OCI-LY3 (cell line): Measurements from ENCODE around the gene MYPN.

ENCODE experiments used
- H2AFZ ChIP-seq: fragments of 200-600, 300-600 bp; shearing (Covaris generic); 2 replicates; pipeline ENCODE4 v1.6.0; 2014; ENCODE audit warnings: antibody characterized with exemption, low read depth, low read length
- H3K27ac ChIP-seq: fragments of 200-600, 300-600 bp; sonication (generic); 2 replicates; pipeline ENCODE4 v1.5.1; 2014; ENCODE audit warnings: mild to moderate bottlenecking, low read length, moderate library complexity, mixed read lengths
- H3K27me3 ChIP-seq: fragments of 200-600, 300-600 bp; sonication (generic); 2 replicates; pipeline ENCODE4 v1.6.1; 2014; ENCODE audit warnings: low read depth, low read length, mixed read lengths
- H3K36me3 ChIP-seq: fragments of 200-600, 300-600 bp; sonication (generic); replicated peaks from 2 replicates; pipeline ENCODE3; 2014; ENCODE audit warnings: low read depth, low read length, mixed read lengths
- H3K4me1 ChIP-seq: fragments of 300-600, 200-600 bp; sonication (generic); 2 replicates; pipeline ENCODE4 v1.6.1; 2014; ENCODE audit warnings: low read length, mixed read lengths
- H3K4me2 ChIP-seq: fragments of 200-600, 300-600 bp; sonication (generic); 2 replicates; pipeline ENCODE4 v1.6.1; 2014; ENCODE audit warnings: low read length, mixed read lengths
- H3K4me3 ChIP-seq: fragments of 300-600, 200-600 bp; sonication (generic); 2 replicates; pipeline ENCODE4 v1.5.1; 2014; ENCODE audit warnings: antibody characterized with exemption, mild to moderate bottlenecking, low read length, moderate library complexity
- H3K79me2 ChIP-seq: fragments of 300-600, 200-600 bp; shearing (Covaris generic); 2 replicates; pipeline ENCODE4 v1.6.1; 2014; ENCODE audit warnings: mild to moderate bottlenecking, low read length, mixed read lengths
- H3K9ac ChIP-seq: fragments of 300-600, 200-600 bp; shearing (Covaris generic); 2 replicates; pipeline ENCODE4 v1.6.0; 2014; ENCODE audit warnings: mild to moderate bottlenecking, low read length, moderate library complexity
- H3K9me3 ChIP-seq: fragments of 200-600, 300-600 bp; shearing (Covaris generic); 2 replicates; pipeline ENCODE4 v1.6.1; 2014; ENCODE audit warnings: low read length, mixed read lengths; ENCODE audit not compliant: insufficient read depth
- H4K20me1 ChIP-seq: fragments of 200-600, 300-600 bp; sonication (generic); 2 replicates; pipeline ENCODE4 v1.6.1; 2016; ENCODE audit warnings: low read length, mixed read lengths; ENCODE audit not compliant: insufficient read depth
- EZH2phosphoT487 ChIP-seq: fragments of 200-600 bp; shearing (Covaris generic); IDR thresholded peaks from 2 replicates; pipeline ENCODE4 v1.6.1; 2018; ENCODE audit warnings: antibody characterized with exemption, mixed run types, low read depth
- TF ChIP-seq, protein P1 (sequence below): fragments of 200-600, 300-600 bp; sonication (generic); IDR thresholded peaks from 2 replicates; pipeline ENCODE4 v1.5.1; 2014; ENCODE audit warnings: antibody characterized with exemption, low read length, low read depth

Gene MYPN

DNA sequence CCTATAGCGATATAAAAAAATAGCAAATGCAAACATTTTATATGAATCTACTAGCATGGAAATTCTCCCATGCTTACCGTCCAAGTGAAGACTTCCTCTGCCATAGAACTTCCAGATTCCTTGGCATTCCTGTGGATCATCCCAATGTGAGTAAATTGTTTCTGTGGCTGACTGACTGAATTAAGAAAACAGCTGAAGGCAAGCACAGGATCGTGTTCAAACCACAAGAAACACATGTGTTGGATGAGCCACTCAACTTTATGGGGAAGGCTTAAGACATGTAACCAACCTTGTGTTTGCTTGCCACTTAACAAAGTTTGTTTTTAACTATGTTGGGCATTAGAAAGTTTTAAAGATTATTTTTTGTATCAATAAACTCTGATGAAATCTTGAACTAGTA lies 2.6 kb upstream of the MYPN start:
- Histone ChIP-seq H3K4me2 (no peak overlapping the region), H2AFZ (no peak overlapping the region), H3K4me1 (peaks cover 2% of the 10 kb centered on the region; the same call in 1 of the 2 replicates), H3K27ac (no peak overlapping the region), H3K9ac (no peak overlapping the region), H3K27me3 (no peaks in the 10 kb centered on the region), H4K20me1 (no peaks in the 10 kb centered on the region), H3K36me3 (no peaks in the 10 kb centered on the region), H3K79me2 (no peaks in the 10 kb centered on the region), H3K9me3 (no peaks in the 10 kb centered on the region), H3K4me3 (no peak overlapping the region)
- TF ChIP-seq, protein P1, sequence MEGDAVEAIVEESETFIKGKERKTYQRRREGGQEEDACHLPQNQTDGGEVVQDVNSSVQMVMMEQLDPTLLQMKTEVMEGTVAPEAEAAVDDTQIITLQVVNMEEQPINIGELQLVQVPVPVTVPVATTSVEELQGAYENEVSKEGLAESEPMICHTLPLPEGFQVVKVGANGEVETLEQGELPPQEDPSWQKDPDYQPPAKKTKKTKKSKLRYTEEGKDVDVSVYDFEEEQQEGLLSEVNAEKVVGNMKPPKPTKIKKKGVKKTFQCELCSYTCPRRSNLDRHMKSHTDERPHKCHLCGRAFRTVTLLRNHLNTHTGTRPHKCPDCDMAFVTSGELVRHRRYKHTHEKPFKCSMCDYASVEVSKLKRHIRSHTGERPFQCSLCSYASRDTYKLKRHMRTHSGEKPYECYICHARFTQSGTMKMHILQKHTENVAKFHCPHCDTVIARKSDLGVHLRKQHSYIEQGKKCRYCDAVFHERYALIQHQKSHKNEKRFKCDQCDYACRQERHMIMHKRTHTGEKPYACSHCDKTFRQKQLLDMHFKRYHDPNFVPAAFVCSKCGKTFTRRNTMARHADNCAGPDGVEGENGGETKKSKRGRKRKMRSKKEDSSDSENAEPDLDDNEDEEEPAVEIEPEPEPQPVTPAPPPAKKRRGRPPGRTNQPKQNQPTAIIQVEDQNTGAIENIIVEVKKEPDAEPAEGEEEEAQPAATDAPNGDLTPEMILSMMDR, result no peak
- no peak for TF ChIP-seq EZH2phosphoT487

DNA sequence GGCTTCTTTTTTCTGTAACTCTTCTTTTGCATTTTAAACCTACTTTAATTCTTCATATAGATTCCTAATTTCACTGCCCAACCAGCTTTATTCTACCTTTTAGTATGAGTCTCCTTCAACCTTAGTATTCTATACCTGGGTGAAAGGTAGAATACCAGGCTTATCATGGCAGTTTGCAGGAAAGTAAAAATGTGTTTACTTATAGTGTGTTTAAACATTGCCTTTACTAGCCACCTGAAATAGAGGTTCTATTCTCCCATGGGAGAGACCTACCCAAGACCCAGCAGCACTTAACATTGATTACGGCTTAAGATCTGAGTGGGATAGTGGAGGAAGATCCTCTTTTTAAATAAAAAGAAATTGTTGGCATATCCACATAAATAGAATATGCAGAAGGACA lies 1.6 kb upstream of the MYPN start:
- Histone ChIP-seq H3K79me2 (no peaks in the 10 kb centered on the region), H3K4me1 (peaks cover 3% of the 10 kb centered on the region; the same call in 1 of the 2 replicates), H3K9me3 (no peaks in the 10 kb centered on the region), H3K9ac (no peak overlapping the region), H3K4me3 (no peak overlapping the region), H3K27me3 (no peaks in the 10 kb centered on the region), H4K20me1 (no peaks in the 10 kb centered on the region), H3K27ac (no peak overlapping the region), H2AFZ (no peak overlapping the region), H3K36me3 (no peaks in the 10 kb centered on the region), H3K4me2 (no peak overlapping the region)
- TF ChIP-seq EZH2phosphoT487, result no peak
- TF ChIP-seq, protein P1, result no peak

DNA sequence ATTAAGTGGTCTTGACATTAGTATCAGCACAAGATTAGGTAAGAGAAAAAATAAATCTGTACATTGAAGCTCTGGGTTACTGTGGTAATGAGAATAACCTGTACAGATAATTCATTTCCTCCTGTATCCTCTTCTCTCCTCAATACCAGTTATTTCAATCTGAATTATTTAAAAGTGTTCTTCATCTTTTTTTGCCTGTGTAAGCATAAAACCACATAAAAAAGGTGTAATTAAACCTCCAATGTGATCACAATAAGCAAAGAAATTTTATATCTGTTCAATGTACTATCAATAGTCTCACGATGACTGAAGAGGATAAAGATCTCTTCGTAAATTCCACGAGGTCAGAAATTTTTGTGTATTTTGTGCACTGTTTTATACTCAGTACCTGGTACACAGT lies 1.2 kb upstream of the MYPN start:
- H3K4me2 ChIP-seq, result no peak overlapping the region
- no peaks in the 10 kb centered on the region for H3K9me3 ChIP-seq
- no peaks in the 10 kb centered on the region for H4K20me1 ChIP-seq
- H3K27ac ChIP-seq, result no peak overlapping the region
- no peak for TF ChIP-seq EZH2phosphoT487
- TF ChIP-seq, protein P1, result no peak
- H3K79me2 ChIP-seq, result no peaks in the 10 kb centered on the region
- H2AFZ ChIP-seq, result no peak overlapping the region
- no peaks in the 10 kb centered on the region for H3K36me3 ChIP-seq
- H3K27me3 ChIP-seq, result no peaks in the 10 kb centered on the region
- peaks cover 3% of the 10 kb centered on the region; the same call in 1 of the 2 replicates for H3K4me1 ChIP-seq
- no peak overlapping the region for H3K9ac ChIP-seq
- H3K4me3 ChIP-seq, result no peak overlapping the region

DNA sequence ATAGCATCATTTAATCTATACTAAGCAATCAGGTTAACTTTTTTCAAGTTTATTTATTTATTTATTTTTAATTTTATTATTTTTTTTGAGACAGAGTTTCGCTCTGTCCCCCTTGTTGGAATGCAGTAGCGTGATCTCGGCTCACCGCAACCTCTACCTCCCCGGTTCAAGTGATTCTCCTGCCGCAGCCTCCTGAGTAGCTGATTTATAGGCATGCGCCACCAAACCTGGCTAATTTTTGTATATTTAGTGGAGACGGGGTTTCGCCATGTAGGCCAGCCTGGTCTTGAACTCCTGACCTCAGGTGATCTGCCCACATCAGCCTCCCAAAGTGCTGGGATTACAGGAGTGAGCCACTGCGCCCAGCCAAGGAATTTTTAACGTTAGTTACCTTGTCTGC lies 635 bp upstream of the MYPN start:
- Histone ChIP-seq H3K79me2 (no peaks in the 10 kb centered on the region), H3K27ac (no peak overlapping the region), H3K36me3 (no peaks in the 10 kb centered on the region), H3K4me1 (peaks cover 3% of the 10 kb centered on the region; the same call in 1 of the 2 replicates), H3K27me3 (no peaks in the 10 kb centered on the region), H3K4me3 (no peak overlapping the region), H3K4me2 (no peak overlapping the region), H4K20me1 (no peaks in the 10 kb centered on the region), H2AFZ (no peak overlapping the region), H3K9me3 (no peaks in the 10 kb centered on the region), H3K9ac (no peak overlapping the region)
- TF ChIP-seq, protein P1, result no peak
- TF ChIP-seq EZH2phosphoT487, result no peak
